NCI-H2029 (cell line): Measurements from ENCODE around the gene ROGDI.

Experiments
- DNase-seq: peaks from one replicate; lab custom pipeline; 2025; lab: John Stamatoyannopoulos, UW

The ROGDI gene

DNA sequence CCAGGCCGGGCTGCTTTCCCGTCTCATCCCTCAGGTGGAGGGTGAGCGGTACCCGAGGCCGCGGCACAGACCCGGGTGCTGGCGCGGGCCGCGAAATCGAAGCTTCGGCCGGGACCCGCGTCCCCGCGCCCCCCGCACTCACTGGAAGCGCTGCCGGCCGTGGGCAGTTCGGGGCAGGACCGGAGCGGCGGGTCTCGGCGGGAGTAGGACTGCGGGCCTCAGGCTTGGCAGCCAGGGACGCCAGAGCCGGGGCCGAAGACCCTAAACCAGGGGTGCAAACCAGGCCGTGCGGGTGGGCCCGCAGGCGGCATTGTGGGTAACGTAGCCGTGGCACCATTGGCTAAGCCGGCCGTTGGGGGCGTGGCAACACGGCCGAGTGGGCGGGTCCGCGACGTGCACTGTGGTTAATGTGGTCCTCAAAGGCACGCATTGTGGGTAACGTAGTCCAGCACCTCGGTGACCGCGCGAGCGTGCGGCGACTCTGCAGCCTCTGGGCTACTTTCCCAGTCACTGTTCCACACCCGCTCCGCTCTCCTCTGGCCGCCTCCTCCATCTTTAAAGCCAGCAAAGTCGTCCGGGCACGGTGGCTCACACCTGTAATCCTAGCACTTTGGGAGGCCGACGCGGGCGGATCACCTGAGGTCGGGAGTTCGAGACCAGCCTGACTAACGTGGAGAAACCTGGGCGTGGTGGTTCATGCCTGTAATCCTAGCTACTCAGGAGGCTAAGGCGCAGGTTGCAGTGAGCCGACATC lies 35.4 kb downstream of the ROGDI start, which contains the start of gene ZNF500:
TSS of gene ZNF500 (minus strand) at position 288 of the 754 bp plus-strand sequence. CDS start 1,184 bp downstream, outside the sequence.
- DNase-seq = peak; percentile 95

DNA sequence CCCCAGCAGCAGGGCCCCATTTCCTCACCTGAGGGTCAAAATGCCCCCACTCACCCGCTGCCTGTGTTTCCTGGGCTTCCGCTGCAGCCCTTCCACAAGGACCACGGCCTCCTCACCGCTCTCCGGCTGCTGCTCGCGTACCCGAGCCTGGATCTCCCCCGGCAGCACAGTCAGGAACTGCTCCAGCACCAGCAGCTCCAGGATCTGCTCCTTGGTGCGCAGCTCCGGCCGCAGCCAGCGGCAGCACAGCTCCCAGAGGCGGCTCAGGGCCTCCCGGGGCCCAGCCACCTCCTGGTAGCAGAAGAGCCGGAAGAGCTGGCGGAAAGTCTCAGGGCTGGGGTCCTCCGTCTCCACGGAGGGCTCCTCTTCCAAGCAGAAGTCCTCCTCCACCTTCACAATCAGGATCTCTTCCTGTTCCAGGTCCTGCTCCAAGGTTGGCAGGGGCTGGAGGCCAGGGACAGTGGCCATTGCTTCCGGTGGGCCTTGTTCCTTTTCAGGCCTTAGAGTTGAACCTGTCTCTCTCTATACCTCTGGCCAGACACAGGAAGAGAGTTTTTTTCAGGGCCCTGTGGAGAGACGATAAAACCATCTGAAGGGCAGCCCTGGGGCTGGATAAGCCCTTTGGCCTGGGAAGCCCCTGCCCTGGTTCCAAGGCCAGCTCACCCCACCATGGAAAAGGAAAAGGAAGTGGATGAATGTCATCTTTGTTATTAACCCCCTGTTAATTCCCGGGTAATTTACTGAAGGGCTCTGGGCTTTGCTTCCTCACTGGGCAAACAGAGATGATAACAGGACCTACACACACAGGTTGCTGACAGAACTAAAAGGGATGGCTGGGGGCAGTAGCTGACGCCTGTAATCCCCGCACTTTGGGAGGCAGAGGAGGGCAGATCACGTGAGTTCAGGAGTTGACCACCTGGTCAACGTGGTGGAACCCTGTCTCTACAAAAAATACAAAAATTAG lies 36.6 kb downstream of the ROGDI start:
- no peak for DNase-seq

DNA sequence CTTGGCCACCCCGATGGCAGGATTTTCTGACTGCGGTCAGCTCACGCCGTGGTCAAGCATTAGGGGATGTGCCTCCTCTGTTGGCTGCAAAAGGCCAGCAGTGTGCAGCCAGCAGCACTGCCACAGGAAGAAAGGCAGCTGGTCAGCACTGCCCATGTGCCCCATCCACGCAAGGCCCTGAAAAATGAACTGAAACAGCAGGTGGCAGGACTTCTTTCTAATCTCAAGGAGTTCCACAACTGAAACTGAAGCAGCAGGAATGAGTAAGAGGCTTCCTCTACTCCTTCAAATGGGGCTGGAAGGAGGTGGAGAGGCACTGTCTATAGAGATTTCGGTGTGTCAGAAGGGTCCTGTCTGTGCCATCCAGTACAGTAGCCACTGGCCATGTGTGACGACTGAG lies 38.6 kb downstream of the ROGDI start:
- no peak for DNase-seq

DNA sequence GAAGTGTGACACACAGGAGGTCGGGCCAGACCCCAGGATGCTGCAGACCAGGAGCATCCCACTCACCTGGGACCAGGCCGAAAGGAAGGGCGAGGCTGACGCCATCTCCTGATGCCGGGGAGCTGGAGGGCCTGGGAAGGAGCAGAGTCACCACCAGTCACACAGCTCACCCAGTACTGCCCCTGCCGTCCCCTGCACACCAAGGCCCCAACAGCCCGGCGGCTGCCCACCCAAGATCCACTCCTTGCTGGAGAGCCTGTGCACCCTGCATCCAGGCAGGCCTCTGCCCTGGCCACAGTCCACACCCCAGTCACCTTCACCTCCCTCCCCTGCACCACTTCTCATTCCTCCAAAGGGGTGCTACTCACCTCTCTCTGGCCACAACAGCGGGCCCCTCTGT lies 40.2 kb downstream of the ROGDI start:
- DNase-seq = no peak

DNA sequence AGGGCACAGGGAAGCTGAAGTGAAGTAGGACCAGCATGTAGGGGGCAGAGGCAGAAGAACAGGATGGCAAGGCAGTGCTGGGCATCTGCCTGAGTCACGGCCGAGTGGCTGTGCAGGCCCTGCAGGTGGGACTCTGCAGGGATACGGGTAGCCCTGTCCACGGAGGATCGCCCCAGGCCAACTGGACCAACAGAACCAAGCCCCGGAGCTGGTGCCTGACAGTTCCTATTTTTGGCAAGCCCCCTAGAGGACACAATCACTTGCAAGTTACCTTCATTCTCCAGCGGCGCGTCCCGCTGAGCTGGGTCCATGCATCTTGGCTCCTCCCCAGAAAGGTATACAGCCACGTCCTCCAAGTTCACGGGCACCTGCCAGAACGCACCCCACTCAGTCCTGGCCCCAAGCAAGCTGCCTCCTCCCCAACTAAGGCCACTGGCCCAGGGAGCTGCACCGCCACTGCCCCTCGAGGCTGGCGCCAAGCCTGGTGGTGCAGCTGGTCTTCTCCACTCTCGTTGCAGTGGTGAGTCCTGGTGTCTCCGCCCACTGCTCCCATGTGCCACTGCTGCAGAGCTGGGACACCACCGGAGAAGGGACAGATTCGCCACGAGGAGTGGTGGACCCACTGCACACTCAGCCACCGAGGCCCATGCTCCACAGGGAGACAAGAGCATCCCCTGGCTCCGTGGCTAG lies 42.1 kb downstream of the ROGDI start:
- DNase-seq = no peak

DNA sequence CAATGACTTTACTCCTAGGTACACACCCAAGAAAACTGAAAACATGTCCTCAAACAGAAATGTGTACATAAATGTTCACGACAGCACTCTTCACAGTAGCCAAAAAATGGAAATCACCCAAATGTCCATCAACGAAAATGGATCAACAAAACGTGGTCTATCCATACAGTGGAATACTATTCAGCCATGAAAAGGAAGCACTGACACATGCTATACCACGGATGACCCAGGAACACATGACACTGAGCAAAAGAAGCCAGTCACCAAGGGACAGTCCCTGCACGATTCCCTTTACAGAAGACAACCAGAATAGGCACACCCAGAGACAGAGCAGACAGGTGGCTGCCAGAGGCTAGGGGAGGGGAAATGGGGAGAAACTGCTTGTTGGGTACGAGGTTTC lies 46.7 kb downstream of the ROGDI start:
- DNase-seq = no peak

DNA sequence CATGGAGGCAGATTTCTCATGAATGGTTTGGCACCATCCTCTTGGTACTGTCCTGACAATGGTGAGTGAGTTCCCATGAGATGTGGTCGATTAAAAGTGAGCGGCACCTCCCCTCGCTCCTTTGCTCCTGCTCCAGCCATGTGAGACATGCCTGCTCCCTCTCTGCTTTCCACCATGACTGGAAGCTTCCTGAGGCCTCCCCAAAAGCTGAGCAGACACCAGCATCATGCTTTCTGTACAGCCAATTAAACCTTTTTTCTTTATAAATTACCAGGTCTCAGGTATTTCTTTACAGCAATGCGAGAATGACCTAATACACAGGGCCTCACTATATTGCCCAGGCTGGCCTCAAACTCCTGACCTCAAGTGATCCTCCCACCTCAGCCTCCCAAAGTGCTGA lies 47.6 kb downstream of the ROGDI start:
- no peak for DNase-seq

DNA sequence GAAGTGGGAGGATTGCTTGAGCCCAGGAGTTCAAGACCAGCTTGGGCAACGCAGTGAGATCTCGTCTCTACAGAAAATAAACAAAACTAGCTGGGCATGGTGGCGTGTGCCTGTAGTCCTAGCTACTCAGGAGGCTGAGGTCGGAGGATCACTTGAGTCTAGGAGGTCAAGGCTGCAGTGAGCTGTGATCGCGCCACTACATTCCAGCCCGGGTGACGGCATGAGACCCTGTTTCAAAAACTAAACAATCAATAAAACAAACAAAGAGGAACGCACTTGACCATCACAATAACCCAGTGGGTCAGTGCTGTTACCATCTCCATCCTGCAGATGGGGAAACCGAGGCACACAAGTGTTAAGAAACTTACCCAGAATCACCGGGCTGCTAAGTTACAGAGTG lies 49.2 kb downstream of the ROGDI start:
- no peak for DNase-seq

DNA sequence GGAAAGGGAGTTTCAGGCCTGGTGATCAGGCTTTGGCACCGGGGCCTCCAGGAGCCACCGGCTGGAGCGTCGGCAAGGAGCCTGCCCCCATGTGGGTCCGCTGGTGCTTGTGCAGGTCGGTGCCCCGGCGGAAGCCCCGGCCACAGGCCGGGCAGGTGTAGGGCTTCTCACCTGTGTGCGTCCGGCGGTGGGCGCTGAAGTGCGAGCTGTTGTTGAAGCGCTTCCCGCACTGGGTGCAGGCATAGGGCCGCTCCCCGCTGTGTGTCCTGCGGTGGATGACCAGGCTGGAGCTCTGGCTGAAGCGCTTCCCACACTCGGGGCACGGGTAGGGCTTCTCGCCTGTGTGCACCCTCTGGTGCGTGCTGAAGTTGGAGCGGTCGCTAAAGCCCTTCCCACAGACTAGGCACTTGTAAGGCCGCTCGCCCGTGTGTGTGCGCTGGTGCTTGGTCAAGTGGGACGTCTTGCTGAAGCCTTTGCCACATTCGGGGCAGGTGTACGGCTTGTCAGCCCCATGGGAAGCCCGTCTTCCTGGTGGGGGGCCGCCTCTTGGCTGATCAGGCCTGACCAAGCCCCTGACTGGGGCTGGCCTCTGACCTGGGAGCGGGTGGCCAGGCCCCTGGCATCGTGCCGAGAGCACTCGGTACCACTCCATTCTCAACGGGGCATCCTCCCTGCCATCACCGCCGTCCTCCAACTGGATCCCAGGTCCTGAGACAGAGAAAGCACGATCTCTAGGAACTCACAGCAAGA lies 49.9 kb downstream of the ROGDI start:
- no peak for DNase-seq

DNA sequence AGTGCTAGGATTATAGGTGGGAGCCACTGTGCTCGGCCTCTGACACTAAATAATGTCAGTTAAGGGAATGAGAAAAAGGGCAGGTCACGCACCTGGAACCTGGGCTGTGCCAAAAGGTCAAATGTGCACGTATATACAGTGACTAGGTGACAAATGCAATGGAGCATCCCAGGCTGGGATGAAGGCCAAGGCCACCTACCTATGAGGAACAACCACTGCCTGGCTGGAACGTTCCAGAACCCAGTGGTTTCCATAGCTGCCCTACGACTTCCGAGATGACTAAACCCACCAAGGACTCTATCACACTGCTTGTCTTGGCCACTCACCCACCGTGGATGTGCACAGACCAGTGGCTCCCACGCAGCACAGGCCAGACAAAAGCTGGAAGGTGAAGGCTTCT lies 51.5 kb downstream of the ROGDI start:
- no peak for DNase-seq

DNA sequence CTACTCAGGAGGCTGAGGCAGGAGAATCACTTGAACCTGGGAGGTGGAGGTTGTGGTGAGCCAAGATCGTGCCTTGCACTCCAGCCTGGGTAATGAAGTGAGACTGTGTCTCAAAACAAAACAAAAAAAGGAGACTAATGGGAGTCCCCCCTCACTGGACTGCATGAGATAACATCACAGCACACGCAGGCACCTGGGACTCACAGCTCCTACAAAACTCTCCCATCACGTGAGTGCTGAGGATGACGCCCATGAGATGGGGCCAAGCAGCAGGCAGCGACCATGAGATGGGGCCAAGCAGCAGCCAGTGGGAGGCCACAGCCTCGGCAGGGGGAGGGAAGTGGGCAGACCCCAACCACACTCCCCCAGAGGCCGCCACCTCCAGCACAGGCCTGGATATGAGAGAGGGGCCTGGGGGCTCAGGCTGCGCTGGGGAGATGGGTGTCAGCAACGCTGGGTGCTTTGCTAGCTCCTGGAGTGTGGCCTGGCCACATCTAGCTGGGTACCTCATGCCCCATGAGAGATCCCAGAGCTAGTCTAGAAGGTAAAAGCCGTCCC lies 52.7 kb downstream of the ROGDI start:
- DNase-seq = no peak

DNA sequence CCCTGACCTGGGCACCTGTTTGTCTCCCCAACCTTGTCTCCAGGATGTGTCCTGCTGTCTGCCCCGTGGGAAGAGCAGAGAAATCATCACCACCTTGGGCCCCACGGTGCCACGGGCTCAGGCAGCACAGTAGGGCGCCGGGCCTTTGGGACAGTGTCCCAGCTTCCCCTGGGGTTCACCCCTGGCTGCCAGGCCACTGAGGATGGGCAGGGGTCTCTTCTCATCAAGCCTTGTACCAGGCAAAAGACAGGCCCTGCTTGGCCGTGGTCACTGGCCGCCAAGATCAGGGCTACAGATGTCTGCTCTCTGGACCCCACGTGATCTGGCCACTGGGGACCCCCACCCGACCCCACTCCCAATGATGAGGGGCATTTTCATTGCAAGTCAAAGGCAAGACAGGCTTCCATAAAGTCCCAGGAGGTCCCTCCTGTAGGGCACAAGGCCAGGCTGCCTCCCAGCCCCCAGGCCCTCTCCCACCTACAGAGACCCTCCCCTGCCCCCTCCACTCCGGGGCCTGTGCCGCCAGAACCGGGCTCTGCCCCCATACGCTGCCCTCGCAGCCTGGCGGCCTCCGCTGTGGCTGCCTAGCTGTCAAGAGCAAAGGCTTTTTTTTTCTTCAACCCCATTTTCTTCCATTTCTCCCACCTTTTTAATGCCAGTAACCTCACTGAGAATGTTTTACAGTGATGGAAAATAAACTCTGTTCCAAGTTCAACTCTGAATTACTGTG lies 53.6 kb downstream of the ROGDI start:
- no peak for DNase-seq

DNA sequence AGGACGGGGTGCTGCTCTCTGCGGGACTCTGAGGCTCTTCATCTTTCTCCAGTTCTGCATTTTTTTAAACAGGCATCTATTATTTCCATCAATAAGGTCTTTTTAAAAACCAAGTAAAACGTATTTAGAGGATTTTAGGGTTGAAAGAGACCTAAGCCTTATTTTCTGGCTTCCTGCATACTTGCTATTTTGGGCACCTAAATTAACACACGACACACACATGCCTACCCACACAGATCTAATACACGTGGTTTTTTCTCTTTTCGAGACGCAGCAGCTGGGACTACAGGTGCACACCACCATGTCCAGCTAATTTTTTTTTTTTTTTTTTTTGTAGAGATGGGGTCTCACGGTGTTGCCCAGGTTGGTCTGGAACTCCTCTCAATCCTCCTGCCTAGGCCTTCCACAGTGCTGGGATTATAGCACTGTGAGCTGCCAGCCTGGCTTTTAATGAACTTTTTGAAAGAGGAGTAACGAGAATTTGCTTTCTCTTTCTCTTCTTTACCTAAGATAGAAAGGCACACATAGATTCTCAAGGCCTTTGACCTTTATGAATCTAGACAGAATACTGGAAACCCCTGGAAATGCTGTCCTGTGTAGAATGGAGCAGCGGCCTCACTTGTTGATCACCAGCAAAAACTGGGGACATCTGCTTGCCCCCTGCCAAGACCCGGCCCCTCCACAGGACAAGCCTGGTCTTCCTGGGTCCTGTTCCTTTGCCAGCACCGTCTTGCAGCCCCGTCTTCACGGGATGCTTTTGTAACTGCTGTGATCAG lies 54.3 kb downstream of the ROGDI start:
- DNase-seq = no peak

DNA sequence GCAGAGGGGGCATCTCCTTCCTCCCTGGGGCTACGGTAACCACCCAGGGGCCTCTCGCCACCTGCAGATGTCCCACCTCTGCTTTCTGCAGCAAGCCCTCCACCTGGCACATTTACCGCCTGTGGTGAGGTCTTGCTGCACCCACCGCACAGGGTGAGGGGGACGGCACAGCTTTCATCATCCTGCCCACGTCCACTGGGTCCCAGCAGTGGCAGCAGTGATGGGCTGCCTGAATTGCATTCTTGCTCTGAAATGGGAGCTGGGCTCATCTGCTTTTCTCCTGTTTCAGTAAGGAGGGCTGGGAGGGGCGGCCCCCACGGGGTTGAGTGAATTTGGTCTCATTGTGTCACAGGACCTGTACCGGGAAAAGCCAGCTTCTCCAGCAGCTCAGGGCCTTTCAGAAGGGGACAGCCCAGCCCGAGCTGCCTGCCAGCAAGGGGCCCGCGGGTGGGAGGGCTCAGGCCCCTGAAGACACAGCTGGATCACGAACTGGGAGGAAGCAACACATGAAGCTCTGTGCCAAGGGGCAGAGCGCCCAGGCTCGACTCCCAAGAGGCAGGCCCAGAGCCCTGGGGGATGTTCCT lies 55.4 kb downstream of the ROGDI start:
- no peak for DNase-seq
